ENCODE data around the gene GRHL3.

Gene GRHL3

GRCh38 chr1:24363994-24364393, 44.8 kb downstream of the GRHL3 start:
- Histone ChIP-seq H3K27me3 (ENCODE audit: control insufficient read depth, insufficient read depth, low read length) (no peaks in the 10 kb centered on the region), H3K9me3 (replicated peaks; ENCODE audit: low read length) (no peaks in the 10 kb centered on the region), H3K9ac (ENCODE audit: low read depth, low read length) (no peak overlapping the region), H3K4me3 (ENCODE audit: low read length) (no peak overlapping the region), H3K4me2 (ENCODE audit: low read length) (no peak overlapping the region), H3K4me1 (ENCODE audit: control insufficient read depth, insufficient read depth, low read length) (peaks cover 37% of the 10 kb centered on the region), H3K36me3 (ENCODE audit: insufficient read depth, low read length) (no peaks in the 10 kb centered on the region)

- H3K9me3 ChIP-seq (replicated peaks; ENCODE audit: low read length) = no peaks in the 10 kb centered on the region
- H3K4me3 ChIP-seq (ENCODE audit: low read length) = no peak overlapping the region
- H3K9ac ChIP-seq (ENCODE audit: low read depth, low read length) = peak overlapping the region; percentile 8
- H3K4me2 ChIP-seq (ENCODE audit: low read length) = peak overlapping the region; percentile 56
- no peaks in the 10 kb centered on the region for H3K27me3 ChIP-seq (ENCODE audit: control insufficient read depth, insufficient read depth, low read length)
- H3K4me1 ChIP-seq (ENCODE audit: control insufficient read depth, insufficient read depth, low read length) = peaks cover 37% of the 10 kb centered on the region
- H3K36me3 ChIP-seq (ENCODE audit: insufficient read depth, low read length) = no peaks in the 10 kb centered on the region
Observed at GRCh38 chr1:24364605-24364974, 45.4 kb downstream of the GRHL3 start.

GRCh38 chr1:24364975-24365678, 46.0 kb downstream of the GRHL3 start:
- Histone ChIP-seq H3K9me3 (replicated peaks; ENCODE audit: low read length) (no peaks in the 10 kb centered on the region), H3K27me3 (ENCODE audit: control insufficient read depth, insufficient read depth, low read length) (no peaks in the 10 kb centered on the region), H3K9ac (ENCODE audit: low read depth, low read length) (peak overlapping the region; percentile 8), H3K4me1 (ENCODE audit: control insufficient read depth, insufficient read depth, low read length) (peaks cover 37% of the 10 kb centered on the region), H3K36me3 (ENCODE audit: insufficient read depth, low read length) (no peaks in the 10 kb centered on the region), H3K4me2 (ENCODE audit: low read length) (peak overlapping the region; percentile 56), H3K4me3 (ENCODE audit: low read length) (no peak overlapping the region)

- Histone ChIP-seq H3K27me3 (ENCODE audit: control insufficient read depth, insufficient read depth, low read length) (no peaks in the 10 kb centered on the region), H3K36me3 (ENCODE audit: insufficient read depth, low read length) (no peaks in the 10 kb centered on the region), H3K4me2 (ENCODE audit: low read length) (no peak overlapping the region), H3K9me3 (replicated peaks; ENCODE audit: low read length) (no peaks in the 10 kb centered on the region), H3K4me3 (ENCODE audit: low read length) (no peak overlapping the region), H3K4me1 (ENCODE audit: control insufficient read depth, insufficient read depth, low read length) (peaks cover 37% of the 10 kb centered on the region), H3K9ac (ENCODE audit: low read depth, low read length) (no peak overlapping the region)
Observed at GRCh38 chr1:24366707-24367106, 47.5 kb downstream of the GRHL3 start.

GRCh38 chr1:24369199-24369598, 50.0 kb downstream of the GRHL3 start:
- H3K4me2 ChIP-seq (ENCODE audit: low read length) = no peak overlapping the region
- no peaks in the 10 kb centered on the region for H3K36me3 ChIP-seq (ENCODE audit: insufficient read depth, low read length)
- no peak overlapping the region for H3K4me3 ChIP-seq (ENCODE audit: low read length)
- H3K9ac ChIP-seq (ENCODE audit: low read depth, low read length) = no peak overlapping the region
- H3K9me3 ChIP-seq (replicated peaks; ENCODE audit: low read length) = no peaks in the 10 kb centered on the region
- H3K27me3 ChIP-seq (ENCODE audit: control insufficient read depth, insufficient read depth, low read length) = no peaks in the 10 kb centered on the region
- H3K4me1 ChIP-seq (ENCODE audit: control insufficient read depth, insufficient read depth, low read length) = peaks cover 17% of the 10 kb centered on the region

- Histone ChIP-seq H3K9me3 (replicated peaks; ENCODE audit: low read length) (no peaks in the 10 kb centered on the region), H3K4me1 (ENCODE audit: control insufficient read depth, insufficient read depth, low read length) (peaks cover 14% of the 10 kb centered on the region), H3K27me3 (ENCODE audit: control insufficient read depth, insufficient read depth, low read length) (no peaks in the 10 kb centered on the region), H3K4me3 (ENCODE audit: low read length) (no peak overlapping the region), H3K36me3 (ENCODE audit: insufficient read depth, low read length) (no peaks in the 10 kb centered on the region), H3K9ac (ENCODE audit: low read depth, low read length) (no peak overlapping the region), H3K4me2 (ENCODE audit: low read length) (no peak overlapping the region)
Observed at GRCh38 chr1:24369801-24370200, 50.6 kb downstream of the GRHL3 start.

GRCh38 chr1:24373044-24373443, 53.9 kb downstream of the GRHL3 start:
- H3K9ac ChIP-seq (ENCODE audit: low read depth, low read length) = no peak overlapping the region

GRCh38 chr1:24373710-24374109, 54.6 kb downstream of the GRHL3 start:
- H3K4me3 ChIP-seq (ENCODE audit: low read length) = no peak overlapping the region
- no peak overlapping the region for H3K9ac ChIP-seq (ENCODE audit: low read depth, low read length)
- H3K27me3 ChIP-seq (ENCODE audit: control insufficient read depth, insufficient read depth, low read length) = no peaks in the 10 kb centered on the region
- H3K36me3 ChIP-seq (ENCODE audit: insufficient read depth, low read length) = peaks cover 2% of the 10 kb centered on the region
- no peaks in the 10 kb centered on the region for H3K9me3 ChIP-seq (replicated peaks; ENCODE audit: low read length)
- H3K4me2 ChIP-seq (ENCODE audit: low read length) = no peak overlapping the region
- H3K4me1 ChIP-seq (ENCODE audit: control insufficient read depth, insufficient read depth, low read length) = peaks cover 5% of the 10 kb centered on the region

More at GRCh38 chr1:24373044-24373443, 53.9 kb downstream of the GRHL3 start:
- no peaks in the 10 kb centered on the region for H3K27me3 ChIP-seq (ENCODE audit: control insufficient read depth, insufficient read depth, low read length)
- no peak overlapping the region for H3K4me3 ChIP-seq (ENCODE audit: low read length)
- H3K4me2 ChIP-seq (ENCODE audit: low read length) = no peak overlapping the region
- H3K4me1 ChIP-seq (ENCODE audit: control insufficient read depth, insufficient read depth, low read length) = peaks cover 5% of the 10 kb centered on the region
- no peaks in the 10 kb centered on the region for H3K9me3 ChIP-seq (replicated peaks; ENCODE audit: low read length)
- no peaks in the 10 kb centered on the region for H3K36me3 ChIP-seq (ENCODE audit: insufficient read depth, low read length)

GRCh38 chr1:24374891-24375786, 56.0 kb downstream of the GRHL3 start:
- H3K9ac ChIP-seq (ENCODE audit: low read depth, low read length) = no peak overlapping the region
- peaks cover 11% of the 10 kb centered on the region for H3K4me1 ChIP-seq (ENCODE audit: control insufficient read depth, insufficient read depth, low read length)
- no peaks in the 10 kb centered on the region for H3K9me3 ChIP-seq (replicated peaks; ENCODE audit: low read length)
- H3K36me3 ChIP-seq (ENCODE audit: insufficient read depth, low read length) = peaks cover 5% of the 10 kb centered on the region
- H3K27me3 ChIP-seq (ENCODE audit: control insufficient read depth, insufficient read depth, low read length) = no peaks in the 10 kb centered on the region
- no peak overlapping the region for H3K4me3 ChIP-seq (ENCODE audit: low read length)
- no peak overlapping the region for H3K4me2 ChIP-seq (ENCODE audit: low read length)

- H3K4me1 ChIP-seq (ENCODE audit: control insufficient read depth, insufficient read depth, low read length) = peaks cover 20% of the 10 kb centered on the region
- peaks cover 5% of the 10 kb centered on the region for H3K36me3 ChIP-seq (ENCODE audit: insufficient read depth, low read length)
- H3K9me3 ChIP-seq (replicated peaks; ENCODE audit: low read length) = no peaks in the 10 kb centered on the region
- no peak overlapping the region for H3K4me2 ChIP-seq (ENCODE audit: low read length)
- no peak overlapping the region for H3K4me3 ChIP-seq (ENCODE audit: low read length)
- H3K27me3 ChIP-seq (ENCODE audit: control insufficient read depth, insufficient read depth, low read length) = no peaks in the 10 kb centered on the region
- H3K9ac ChIP-seq (ENCODE audit: low read depth, low read length) = no peak overlapping the region
Observed at GRCh38 chr1:24379733-24380315, 60.7 kb downstream of the GRHL3 start.

- no peak overlapping the region for H3K4me3 ChIP-seq (ENCODE audit: low read length)
- no peak overlapping the region for H3K9ac ChIP-seq (ENCODE audit: low read depth, low read length)
- no peaks in the 10 kb centered on the region for H3K27me3 ChIP-seq (ENCODE audit: control insufficient read depth, insufficient read depth, low read length)
- H3K4me1 ChIP-seq (ENCODE audit: control insufficient read depth, insufficient read depth, low read length) = peaks cover 21% of the 10 kb centered on the region
- H3K36me3 ChIP-seq (ENCODE audit: insufficient read depth, low read length) = peaks cover 5% of the 10 kb centered on the region
- no peak overlapping the region for H3K4me2 ChIP-seq (ENCODE audit: low read length)
- H3K9me3 ChIP-seq (replicated peaks; ENCODE audit: low read length) = no peaks in the 10 kb centered on the region
Observed at GRCh38 chr1:24380508-24380907, 61.4 kb downstream of the GRHL3 start.
